GM21737 (cell line): Measurements from ENCODE around the gene DEUP1.
"Not testable (repeated sequence)": the region's sequence is repeated elsewhere in the genome, so short reads cannot be mapped to it uniquely, and the experiment has no call there.

Source experiments
- ATAC-seq: cut with Tn5 transposase; IDR thresholded peaks from one replicate; pipeline ENCODE4 v1.9.1; 2021; ENCODE audit warnings: mild to moderate bottlenecking, moderate library complexity; ENCODE audit not compliant: unreplicated experiment

The DEUP1 gene

GRCh38 chr11:93359396-93359795 is 28.9 kb downstream of the DEUP1 start:
- no peak for ATAC-seq

- no peak for ATAC-seq
Measured at GRCh38 chr11:93361435-93361834, 30.9 kb downstream of the DEUP1 start.

GRCh38 chr11:93368022-93368421 is 37.5 kb downstream of the DEUP1 start:
- ATAC-seq, result no peak

- no peak for ATAC-seq
Measured at GRCh38 chr11:93370260-93370659, 39.7 kb downstream of the DEUP1 start.

- ATAC-seq, result no peak
Measured at GRCh38 chr11:93389737-93390136, 59.2 kb downstream of the DEUP1 start.

- no peak for ATAC-seq
Measured at GRCh38 chr11:93392867-93393266, 62.3 kb downstream of the DEUP1 start.

- ATAC-seq, result no peak
Measured at GRCh38 chr11:93393386-93393785, 62.8 kb downstream of the DEUP1 start.

- no peak for ATAC-seq
Measured at GRCh38 chr11:93394488-93394887, 63.9 kb downstream of the DEUP1 start.

- no peak for ATAC-seq
Measured at GRCh38 chr11:93396316-93396715, 65.8 kb downstream of the DEUP1 start.

GRCh38 chr11:93403930-93404329 is 73.4 kb downstream of the DEUP1 start:
- ATAC-seq, result no peak

GRCh38 chr11:93407777-93408401 is 77.3 kb downstream of the DEUP1 start:
- no peak for ATAC-seq

GRCh38 chr11:93410441-93410840 is 79.9 kb downstream of the DEUP1 start:
- no peak for ATAC-seq

- ATAC-seq, result no peak
Measured at GRCh38 chr11:93411705-93412104, 81.2 kb downstream of the DEUP1 start.

GRCh38 chr11:93432247-93432646 is 101.7 kb downstream of the DEUP1 start:
- ATAC-seq, result no peak

- not testable (repeated sequence) for ATAC-seq
Measured at GRCh38 chr11:93443232-93443631, 112.7 kb downstream of the DEUP1 start.

- ATAC-seq, result no peak
Measured at GRCh38 chr11:93444617-93445073, 114.1 kb downstream of the DEUP1 start.

GRCh38 chr11:93458286-93458685 is 127.7 kb downstream of the DEUP1 start:
- ATAC-seq, result no peak

- ATAC-seq, result not testable (repeated sequence)
Measured at GRCh38 chr11:93463666-93464065, 133.1 kb downstream of the DEUP1 start.

- ATAC-seq, result no peak
Measured at GRCh38 chr11:93464927-93465540, 134.5 kb downstream of the DEUP1 start.

- ATAC-seq, result no peak
Measured at GRCh38 chr11:93467054-93467453, 136.5 kb downstream of the DEUP1 start.

GRCh38 chr11:93468290-93468689 is 137.7 kb downstream of the DEUP1 start:
- ATAC-seq, result no peak

GRCh38 chr11:93474123-93474522 is 143.6 kb downstream of the DEUP1 start:
- no peak for ATAC-seq

- ATAC-seq, result no peak
Measured at GRCh38 chr11:93476796-93477195, 146.3 kb downstream of the DEUP1 start.
